Naive B cell (primary cell): ENCODE results near the gene SELENOP. TPM values are rescaled to one million over a fixed set of nuclear protein-coding genes. Genes with fewer than 3 reads are reported as not detected.
A peak's percentile ranks its signal among the peaks of the same experiment; 100 is the strongest.
"Not testable (repeated sequence)": the region's sequence is repeated elsewhere in the genome, so short reads cannot be mapped to it uniquely, and the experiment has no call there.

Source experiments
- ATAC-seq, 2 donors: fragments of 150-1000 bp; cut with Tn5 transposase; 2 replicates each; pipeline ENCODE4 v1.10.0; 2021; ENCODE audit warnings: low read depth in 2 of 2, mild to moderate bottlenecking in 2 of 2, moderate library complexity in 2 of 2
- DNase-seq: peaks from one replicate; pipeline ENCODE4 v3.0.0; 2022
- H3K27ac Mint-ChIP-seq, 6 donors: one replicate each; pipeline ENCODE4 v1.8.0; 2020 to 2022; ENCODE audit warnings: mild to moderate bottlenecking in 6 of 6, mixed read lengths in 6 of 6, moderate library complexity in 5 of 6, inconsistent platforms in 2 of 6
- H3K27me3 Mint-ChIP-seq, 3 donors: one replicate each; pipeline ENCODE4 v1.8.0; 2021 to 2022; ENCODE audit warnings: mixed read lengths in 3 of 3, mild to moderate bottlenecking in 1 of 3
- H3K36me3 Mint-ChIP-seq, 2 donors: one replicate each; pipeline ENCODE4 v1.8.0; 2020 to 2022; ENCODE audit warnings: mixed read lengths in 2 of 2, inconsistent platforms in 1 of 2, mild to moderate bottlenecking in 1 of 2
- H3K4me1 Mint-ChIP-seq, 3 donors: one replicate each; pipeline ENCODE4 v1.8.0; 2020 to 2022; ENCODE audit warnings: mixed read lengths in 3 of 3, inconsistent platforms in 1 of 3, mild to moderate bottlenecking in 1 of 3, moderate library complexity in 1 of 3
- H3K4me3 Mint-ChIP-seq, 8 donors: one replicate each; pipeline ENCODE4 v1.8.0; 2020 to 2022; ENCODE audit warnings: mild to moderate bottlenecking in 8 of 8, mixed read lengths in 8 of 8, moderate library complexity in 8 of 8, inconsistent platforms in 2 of 8
- H3K9me3 Mint-ChIP-seq, 7 donors: one replicate each; pipeline ENCODE4 v1.8.0; 2020 to 2022; ENCODE audit warnings: mixed read lengths in 7 of 7, mild to moderate bottlenecking in 5 of 7, inconsistent platforms in 2 of 7, moderate library complexity in 1 of 7
- polyA plus RNA-seq, 6 donors: library from polyadenylated mRNA; unstranded; fragments of 300-500 nt; fragmentation: Illumina TruSeq; gene quantifications; one replicate each; pipeline ENCODE4 v1.2.3, GENCODE V29; 2021; ENCODE audit warnings: low read depth in 6 of 6

Gene SELENOP, protein sequence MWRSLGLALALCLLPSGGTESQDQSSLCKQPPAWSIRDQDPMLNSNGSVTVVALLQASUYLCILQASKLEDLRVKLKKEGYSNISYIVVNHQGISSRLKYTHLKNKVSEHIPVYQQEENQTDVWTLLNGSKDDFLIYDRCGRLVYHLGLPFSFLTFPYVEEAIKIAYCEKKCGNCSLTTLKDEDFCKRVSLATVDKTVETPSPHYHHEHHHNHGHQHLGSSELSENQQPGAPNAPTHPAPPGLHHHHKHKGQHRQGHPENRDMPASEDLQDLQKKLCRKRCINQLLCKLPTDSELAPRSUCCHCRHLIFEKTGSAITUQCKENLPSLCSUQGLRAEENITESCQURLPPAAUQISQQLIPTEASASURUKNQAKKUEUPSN
- under 1 TPM in 3 of 6 donors, not detected in 3; 0.49 to 0.61 (median 0.50) TPM for polyA plus RNA-seq

DNA sequence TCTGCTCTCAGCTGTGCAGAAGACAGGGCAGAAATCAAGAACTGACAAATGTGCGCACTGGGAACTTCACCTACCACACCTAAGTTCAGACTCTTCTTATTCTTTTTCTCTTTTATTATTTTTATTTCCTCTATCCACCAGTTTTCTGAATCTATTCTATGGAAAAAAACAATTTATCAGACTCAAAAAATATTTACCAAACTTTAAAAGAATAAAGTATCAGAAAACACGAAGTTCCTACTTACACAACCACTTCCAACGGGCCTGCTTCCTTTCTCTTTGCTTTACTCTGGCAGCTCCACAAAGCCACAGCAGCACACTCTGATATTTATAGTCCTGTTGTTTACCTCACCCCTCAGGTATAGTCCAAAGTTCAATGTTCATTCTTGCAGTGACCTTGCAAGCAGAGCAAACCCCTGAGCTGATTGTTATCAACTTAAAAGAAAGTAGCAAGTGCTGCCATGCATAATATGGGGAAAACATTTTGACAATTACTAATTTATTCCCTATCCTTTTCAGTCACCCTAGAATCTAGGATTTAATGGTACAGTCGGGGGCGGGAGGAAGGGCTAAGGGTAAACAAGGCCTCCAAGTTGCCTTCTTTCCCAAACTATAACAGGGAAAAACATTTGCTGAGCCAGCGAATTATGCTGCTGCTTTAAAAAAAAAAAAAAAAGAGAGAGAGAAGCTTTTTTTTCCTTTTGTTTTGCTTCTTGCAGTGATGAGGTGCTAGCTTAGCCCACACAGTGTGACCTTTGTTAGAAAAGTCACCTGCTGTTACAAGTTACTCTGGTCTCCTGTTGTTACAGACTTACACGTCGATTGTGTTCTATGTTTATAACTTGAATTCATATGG is at the start of gene SELENOP:
Gene SELENOP (minus strand): TSS at position 302 of the 856 bp plus-strand sequence. CDS start 3,539 bp downstream, outside the sequence.
- H3K27me3 Mint-ChIP-seq, result no peaks in the 10 kb centered on the region
- ATAC-seq (no peak), DNase-seq (no peak)
- H3K4me1 Mint-ChIP-seq, result no peaks in the 10 kb centered on the region
- no peaks in the 10 kb centered on the region for H3K36me3 Mint-ChIP-seq
- H3K27ac Mint-ChIP-seq, result peak within 1 kb of the TSS in 1 of 6 donors; percentile 41
- H3K4me3 Mint-ChIP-seq, result no peak within 1 kb of the TSS
- no peaks in the 10 kb centered on the region for H3K9me3 Mint-ChIP-seq

- ATAC-seq (no peak), DNase-seq (no peak)
- Mint-ChIP-seq H3K27me3 (peaks cover 0 to 25% (median 23%) of the 10 kb centered on the region in 3 donors), H3K27ac (no peak overlapping the region), H3K4me3 (no peak overlapping the region), H3K36me3 (no peaks in the 10 kb centered on the region), H3K4me1 (no peaks in the 10 kb centered on the region), H3K9me3 (peaks cover 0 to 15% (median 9%) of the 10 kb centered on the region in 7 donors)
Measured at GRCh38 chr5:42858687-42859086, 47.0 kb upstream of the SELENOP start.

- Mint-ChIP-seq H3K27me3 (peaks cover 0 to 24% (median 22%) of the 10 kb centered on the region in 3 donors), H3K4me1 (no peaks in the 10 kb centered on the region), H3K4me3 (no peak overlapping the region), H3K9me3 (peaks cover 0 to 15% (median 9%) of the 10 kb centered on the region in 7 donors), H3K27ac (no peak overlapping the region), H3K36me3 (no peaks in the 10 kb centered on the region)
- no peak for DNase-seq
- no peak for ATAC-seq
Measured at GRCh38 chr5:42858031-42858643, 46.4 kb upstream of the SELENOP start.

- Mint-ChIP-seq H3K9me3 (peaks cover 0 to 8% (median 3%) of the 10 kb centered on the region in 7 donors), H3K27ac (no peak overlapping the region), H3K36me3 (no peaks in the 10 kb centered on the region), H3K4me1 (no peaks in the 10 kb centered on the region), H3K4me3 (no peak overlapping the region), H3K27me3 (peaks cover 0 to 17% (median 14%) of the 10 kb centered on the region in 3 donors)
- ATAC-seq (no peak), DNase-seq (no peak)
Measured at GRCh38 chr5:42855811-42856210, 44.1 kb upstream of the SELENOP start.

DNA sequence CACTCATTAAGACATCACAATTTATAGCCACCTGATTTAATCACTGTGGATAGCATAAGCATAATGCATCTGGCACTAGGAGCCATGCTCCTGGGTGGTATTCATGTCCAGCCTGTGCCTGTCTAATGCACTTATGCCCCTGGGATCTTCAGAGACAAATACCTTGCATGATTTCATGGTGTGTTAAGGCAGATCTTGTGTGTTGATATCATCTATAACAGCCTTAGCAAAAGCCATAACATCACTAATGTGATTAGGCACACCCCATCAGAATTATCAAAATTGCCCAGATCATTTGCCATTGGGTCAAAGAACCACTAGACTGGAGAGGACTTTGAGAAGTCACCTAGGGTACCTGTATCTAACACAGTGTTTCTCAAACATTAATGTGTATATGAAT is 43.7 kb upstream of the SELENOP start:
- H3K4me1 Mint-ChIP-seq, result no peaks in the 10 kb centered on the region
- DNase-seq, result no peak
- ATAC-seq, result no peak
- H3K4me3 Mint-ChIP-seq, result no peak overlapping the region
- H3K9me3 Mint-ChIP-seq, result peaks cover 0 to 4% (median 0%) of the 10 kb centered on the region in 7 donors
- no peaks in the 10 kb centered on the region for H3K36me3 Mint-ChIP-seq
- H3K27ac Mint-ChIP-seq, result no peak overlapping the region
- peaks cover 0 to 13% (median 10%) of the 10 kb centered on the region in 3 donors for H3K27me3 Mint-ChIP-seq

- no peaks in the 10 kb centered on the region for H3K4me1 Mint-ChIP-seq
- H3K9me3 Mint-ChIP-seq, result peaks cover 0 to 1% (median 0%) of the 10 kb centered on the region in 7 donors
- no peaks in the 10 kb centered on the region for H3K36me3 Mint-ChIP-seq
- H3K4me3 Mint-ChIP-seq, result no peak overlapping the region
- H3K27ac Mint-ChIP-seq, result no peak overlapping the region
- DNase-seq, result no peak
- no peak for ATAC-seq
- peaks cover 0 to 7% (median 4%) of the 10 kb centered on the region in 3 donors for H3K27me3 Mint-ChIP-seq
Measured at GRCh38 chr5:42854795-42855194, 43.1 kb upstream of the SELENOP start.

- no peak overlapping the region for H3K4me3 Mint-ChIP-seq
- no peaks in the 10 kb centered on the region for H3K27me3 Mint-ChIP-seq
- H3K27ac Mint-ChIP-seq, result no peak overlapping the region
- H3K36me3 Mint-ChIP-seq, result no peaks in the 10 kb centered on the region
- no peaks in the 10 kb centered on the region for H3K4me1 Mint-ChIP-seq
- DNase-seq (no peak), ATAC-seq (no peak)
- peaks cover 0 to 1% (median 0%) of the 10 kb centered on the region in 7 donors for H3K9me3 Mint-ChIP-seq
Measured at GRCh38 chr5:42852826-42853225, 41.1 kb upstream of the SELENOP start.

DNA sequence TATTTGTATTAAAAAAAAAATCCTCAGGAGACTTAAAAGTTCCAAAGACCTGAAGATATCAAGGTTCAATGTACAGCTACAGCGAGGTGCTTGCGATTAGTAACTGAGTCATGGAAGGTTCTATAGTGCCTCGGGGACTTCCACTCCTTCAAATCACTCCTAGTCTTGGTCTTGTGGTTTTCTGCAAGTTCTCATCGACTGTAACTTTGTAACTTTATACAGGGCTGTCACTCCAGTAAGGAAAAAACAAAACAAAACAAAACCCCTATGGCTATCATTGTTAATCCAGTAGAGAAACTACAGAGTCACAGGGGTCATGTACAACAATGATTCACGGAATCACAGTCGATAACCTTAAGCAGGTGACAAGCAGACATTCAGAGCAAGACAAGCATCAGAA is 39.8 kb upstream of the SELENOP start:
- H3K4me3 Mint-ChIP-seq, result no peak overlapping the region
- H3K9me3 Mint-ChIP-seq, result peaks cover 0 to 1% (median 0%) of the 10 kb centered on the region in 7 donors
- no peaks in the 10 kb centered on the region for H3K36me3 Mint-ChIP-seq
- H3K27me3 Mint-ChIP-seq, result no peaks in the 10 kb centered on the region
- no peaks in the 10 kb centered on the region for H3K4me1 Mint-ChIP-seq
- no peak for ATAC-seq
- H3K27ac Mint-ChIP-seq, result no peak overlapping the region
- no peak for DNase-seq

DNA sequence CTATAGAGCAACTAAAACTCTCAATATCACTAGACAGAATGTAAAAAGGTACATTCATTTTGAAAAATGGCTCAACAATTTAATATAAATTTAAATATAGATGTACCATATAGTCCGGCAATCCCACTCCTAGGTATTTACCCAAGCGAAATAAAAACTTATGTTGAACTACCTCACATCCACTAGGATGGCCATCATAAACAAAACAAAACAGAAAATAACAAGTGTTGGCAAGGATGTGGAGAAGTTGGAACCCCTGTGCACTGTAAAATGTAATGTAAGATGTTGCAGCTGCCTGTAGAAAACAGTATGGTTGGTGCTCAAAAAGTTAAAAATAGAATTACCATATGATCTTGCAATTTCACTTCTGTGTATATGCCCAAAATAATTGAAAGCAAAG is 36.9 kb upstream of the SELENOP start:
- Mint-ChIP-seq H3K4me1 (no peaks in the 10 kb centered on the region), H3K4me3 (no peak overlapping the region), H3K9me3 (peaks cover 0 to 6% (median 4%) of the 10 kb centered on the region in 7 donors), H3K36me3 (no peaks in the 10 kb centered on the region), H3K27me3 (peaks cover 0 to 6% (median 0%) of the 10 kb centered on the region in 3 donors), H3K27ac (no peak overlapping the region)
- ATAC-seq (no peak), DNase-seq (no peak)

- not testable (repeated sequence) for H3K9me3 Mint-ChIP-seq, ATAC-seq, H3K36me3 Mint-ChIP-seq, H3K27ac Mint-ChIP-seq, H3K4me1 Mint-ChIP-seq, H3K4me3 Mint-ChIP-seq, DNase-seq
- peaks cover 0 to 11% (median 0%) of the 10 kb centered on the region in 3 donors for H3K27me3 Mint-ChIP-seq
Measured at GRCh38 chr5:42844408-42844807, 32.7 kb upstream of the SELENOP start.

GRCh38 chr5:42843675-42844292 is 32.1 kb upstream of the SELENOP start:
- H3K27ac Mint-ChIP-seq, result no peak overlapping the region

GRCh38 chr5:42842921-42843641 is 31.4 kb upstream of the SELENOP start:
- H3K27ac Mint-ChIP-seq, result no peak overlapping the region
- no peak for ATAC-seq
- no peak for DNase-seq
- no peak overlapping the region for H3K4me3 Mint-ChIP-seq
- H3K27me3 Mint-ChIP-seq, result peaks cover 0 to 11% (median 3%) of the 10 kb centered on the region in 3 donors
- H3K36me3 Mint-ChIP-seq, result no peaks in the 10 kb centered on the region
- peaks cover 0 to 10% (median 5%) of the 10 kb centered on the region in 7 donors for H3K9me3 Mint-ChIP-seq
- no peaks in the 10 kb centered on the region for H3K4me1 Mint-ChIP-seq

More at GRCh38 chr5:42843675-42844292, 32.1 kb upstream of the SELENOP start:
- Mint-ChIP-seq H3K4me1 (no peaks in the 10 kb centered on the region), H3K36me3 (no peaks in the 10 kb centered on the region), H3K4me3 (no peak overlapping the region), H3K9me3 (peaks cover 0 to 10% (median 5%) of the 10 kb centered on the region in 7 donors), H3K27me3 (peaks cover 0 to 11% (median 3%) of the 10 kb centered on the region in 3 donors)
- DNase-seq, result no peak
- no peak for ATAC-seq
